Measurements from ENCODE around the gene KRT34.

Gene KRT34

GRCh38 chr17:41415411-41415810 lies 33.3 kb upstream of the KRT34 start:
- DNase-seq (ENCODE audit: low read depth): no peak
- H3K4me3 ChIP-seq (ENCODE audit: low read depth, low read length): no peak overlapping the region
- no peak for TF ChIP-seq CTCF (IDR thresholded peaks at IDR 0.05; ENCODE audit: control insufficient read depth, extremely low read depth, insufficient read depth)

GRCh38 chr17:41413982-41414381 lies 31.9 kb upstream of the KRT34 start:
- TF ChIP-seq CTCF (IDR thresholded peaks at IDR 0.05; ENCODE audit: control insufficient read depth, extremely low read depth, insufficient read depth): no peak
- no peak overlapping the region for H3K4me3 ChIP-seq (ENCODE audit: low read depth, low read length)
- DNase-seq (ENCODE audit: low read depth): no peak

- peak; percentile 10 for DNase-seq (ENCODE audit: low read depth)
Measured at GRCh38 chr17:41413353-41413957, 31.3 kb upstream of the KRT34 start.

GRCh38 chr17:41411072-41411840 lies 29.1 kb upstream of the KRT34 start:
- H3K4me3 ChIP-seq (ENCODE audit: low read depth, low read length): no peak overlapping the region
- no peak for TF ChIP-seq CTCF (IDR thresholded peaks at IDR 0.05; ENCODE audit: control insufficient read depth, extremely low read depth, insufficient read depth)
- DNase-seq (ENCODE audit: low read depth): no peak

More at GRCh38 chr17:41413353-41413957, 31.3 kb upstream of the KRT34 start:
- TF ChIP-seq CTCF (IDR thresholded peaks at IDR 0.05; ENCODE audit: control insufficient read depth, extremely low read depth, insufficient read depth): no peak
- H3K4me3 ChIP-seq (ENCODE audit: low read depth, low read length): no peak overlapping the region

GRCh38 chr17:41407226-41407625 lies 25.1 kb upstream of the KRT34 start:
- H3K4me3 ChIP-seq (ENCODE audit: low read depth, low read length): no peak overlapping the region

GRCh38 chr17:41406205-41406604 lies 24.1 kb upstream of the KRT34 start:
- no peak for DNase-seq (ENCODE audit: low read depth)
- TF ChIP-seq CTCF (IDR thresholded peaks at IDR 0.05; ENCODE audit: control insufficient read depth, extremely low read depth, insufficient read depth): 0 out of 2 replicates have a peak, but pooled peaks have one; percentile 14
- no peak overlapping the region for H3K4me3 ChIP-seq (ENCODE audit: low read depth, low read length)

More at GRCh38 chr17:41407226-41407625, 25.1 kb upstream of the KRT34 start:
- no peak for DNase-seq (ENCODE audit: low read depth)
- no peak for TF ChIP-seq CTCF (IDR thresholded peaks at IDR 0.05; ENCODE audit: control insufficient read depth, extremely low read depth, insufficient read depth)

Measured in LNCaP clone FGC (cell line).